Uterus (tissue), 4 donors: ENCODE results near the gene METAP1D. TPM values are rescaled to one million over a fixed set of nuclear protein-coding genes. Genes with fewer than 3 reads are reported as not detected.

Experiments used
- DNase-seq, 2 donors: peaks; one replicate each; pipeline ENCODE4 v3.0.0-alpha.2; 2019 to 2020
- H3K27ac ChIP-seq, 2 donors: fragments of 200-600 bp; sonication (generic); 1 replicate in 1 of 2; 2 replicates in 1 of 2; pipeline ENCODE4 v1.5.1; 2016 to 2018
- H3K27me3 ChIP-seq, 2 donors: fragments of 200-600 bp; sonication (generic); one replicate each; pipeline ENCODE4 v1.5.1; 2018 to 2019; ENCODE audit warnings: control low read depth in 1 of 2
- H3K36me3 ChIP-seq, 2 donors: fragments of 200-600 bp; sonication (generic); one replicate each; pipeline ENCODE4 v1.5.1; 2019; ENCODE audit warnings: control low read depth in 1 of 2
- H3K4me1 ChIP-seq, 2 donors: fragments of 200-600 bp; sonication (generic); one replicate each; pipeline ENCODE4 v1.5.1; 2018 to 2019; ENCODE audit warnings: control low read depth in 1 of 2
- H3K4me3 ChIP-seq, 2 donors: fragments of 200-600 bp; sonication (generic); 1 replicate in 1 of 2; 2 replicates in 1 of 2; pipeline ENCODE4 v1.5.1; 2018 to 2019; ENCODE audit warnings: mild to moderate bottlenecking in 1 of 2
- H3K9me3 ChIP-seq, 2 donors: fragments of 200-600 bp; sonication (generic); one replicate each; pipeline ENCODE4 v1.5.1; 2019; ENCODE audit warnings: control low read depth in 1 of 2
- CTCF ChIP-seq, 4 experiments: fragments of 200-600 bp in 2 of 4; fragments of 450-650 bp in 2 of 4; sonication (generic) in 2 of 4; IDR thresholded peaks; one replicate each; pipeline ENCODE4 v1.5.1; 2016 to 2019; ENCODE audit warnings: antibody characterized with exemption in 4 of 4, mild to moderate bottlenecking in 2 of 4, moderate library complexity in 1 of 4
- POLR2A ChIP-seq, 2 donors: fragments of 450-650 bp; IDR thresholded peaks; one replicate each; pipeline ENCODE4 v1.6.1; 2016; ENCODE audit warnings: antibody characterized with exemption in 2 of 2, mild to moderate bottlenecking in 1 of 2, moderate library complexity in 1 of 2
- intact Hi-C: fragments of 100-400 bp; cut with DNase I; formaldehyde crosslinking; loops from one replicate; pipeline ENCODE4 v1.15.1; 2023; ENCODE audit warnings: low total_unique reads
- total RNA-seq, 4 donors: library from RNA; depleted of rRNA in 3 of 4; stranded (reverse); fragments of >200 nt in 3 of 4; gene quantifications; one replicate each; pipeline versions ENCODE4 v1.1.0 to v1.2.4, GENCODE V29; 2014 to 2023
- donor health status: DM: yes; HTN: yes; CAD: no.

METAP1D gene
- total RNA-seq, 4 donors from 2014 or later = 7.9 to 38.2 (median 15.8) TPM

DNA sequence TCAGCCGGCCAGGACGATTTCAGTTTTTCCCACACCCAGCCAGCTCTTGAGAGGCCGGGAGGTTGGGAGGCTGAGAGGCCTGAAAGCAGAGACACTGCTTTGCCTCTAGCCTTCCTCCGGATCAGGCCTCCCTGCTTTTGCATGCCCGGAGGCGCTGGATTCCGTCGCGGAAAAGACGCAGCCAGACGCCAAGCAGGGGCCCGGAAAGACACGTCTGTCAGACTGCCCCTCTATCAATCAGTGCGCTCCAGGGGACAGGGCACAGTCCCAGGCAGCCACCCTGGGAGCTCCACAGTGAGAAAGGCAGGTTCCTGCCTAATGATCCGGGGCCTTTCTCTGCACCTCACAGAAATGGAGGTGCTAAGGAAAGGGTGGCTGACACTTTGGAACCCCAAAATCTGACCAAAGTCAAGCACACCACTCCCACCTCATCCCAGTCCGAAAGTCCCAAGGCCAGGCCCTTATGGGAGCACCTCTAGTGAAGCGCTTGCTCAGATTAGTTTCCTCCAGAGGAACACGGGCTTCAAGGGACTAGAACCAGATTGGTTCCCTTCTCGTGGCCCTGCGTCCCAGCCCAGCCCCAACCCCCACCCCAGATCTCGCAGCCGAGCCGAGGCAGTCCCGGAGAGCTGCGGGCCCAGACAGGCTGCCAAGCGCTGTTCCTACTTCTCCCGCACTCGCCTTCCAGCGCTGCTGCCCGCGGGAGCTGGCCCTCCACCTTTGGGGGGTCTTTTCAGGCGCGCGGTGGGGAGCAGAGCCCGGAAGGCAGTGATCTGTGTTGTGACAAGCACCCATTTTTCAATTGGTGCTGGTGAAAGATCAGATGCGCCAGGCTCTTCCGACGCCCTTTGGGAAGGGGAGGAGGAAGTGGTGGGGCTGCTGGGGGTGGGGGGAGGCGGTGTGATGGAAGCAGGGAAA lies 90.5 kb downstream of the METAP1D start:
- Histone ChIP-seq H3K4me1 (peaks cover 0 to 15% of the 10 kb centered on the region in 2 donors), H3K9me3 (no peaks in the 10 kb centered on the region), H3K27ac (no peak overlapping the region), H3K36me3 (no peaks in the 10 kb centered on the region), H3K27me3 (peaks cover 76 to 99% of the 10 kb centered on the region in 2 donors), H3K4me3 (no peak overlapping the region)
- DNase-seq = no peak
- TF ChIP-seq CTCF (IDR thresholded peaks at IDR 0.05) (no peak), POLR2A (IDR thresholded peaks at IDR 0.05) (no peak)
- intact Hi-C loops = no loop called here

GRCh38 chr2:172091000-172091641 lies 91.4 kb downstream of the METAP1D start:
- H3K27me3 ChIP-seq = peaks cover 76 to 100% of the 10 kb centered on the region in 2 donors
- DNase-seq = no peak

DNA sequence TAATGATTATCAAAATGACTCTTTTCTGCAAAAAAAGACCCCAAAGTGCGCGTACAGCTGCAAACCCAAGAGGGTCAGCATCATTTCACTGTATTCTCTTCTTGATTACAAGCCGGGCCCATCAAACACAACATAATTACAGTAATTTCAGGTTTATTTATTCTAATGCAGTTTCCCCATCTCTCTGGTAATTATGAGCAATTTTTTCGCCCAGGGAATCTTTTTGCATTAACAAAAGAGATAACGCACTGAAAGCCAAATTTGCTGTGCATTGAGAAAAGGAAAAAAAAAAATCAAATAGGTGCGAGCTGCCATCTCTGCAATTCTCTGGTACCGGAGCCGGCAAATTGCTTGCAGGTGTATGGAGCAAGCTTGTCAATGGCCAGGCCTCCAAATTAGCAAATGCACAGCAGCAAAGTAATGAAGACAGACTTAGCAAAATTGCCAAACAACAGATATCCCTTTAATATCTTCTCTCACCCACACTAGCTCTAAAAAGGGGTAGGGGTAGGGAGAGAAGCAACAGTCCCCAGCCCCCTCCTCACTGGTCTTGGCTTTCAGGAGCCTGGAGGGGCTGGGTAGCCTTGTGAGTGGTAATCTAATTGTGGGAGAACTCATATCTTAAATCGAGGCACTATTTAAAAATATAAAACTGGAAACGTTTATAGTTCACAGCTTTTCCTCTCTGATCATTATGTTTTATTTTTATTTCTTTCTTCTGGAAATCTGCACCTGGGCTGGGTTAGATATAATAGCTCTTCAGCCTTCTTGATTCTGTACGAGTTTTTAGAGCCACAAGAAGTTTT lies 92.2 kb downstream of the METAP1D start:
- no peak for DNase-seq
- TF ChIP-seq CTCF (IDR thresholded peaks at IDR 0.05) = no peak
- TF ChIP-seq POLR2A (IDR thresholded peaks at IDR 0.05) = no peak
- Histone ChIP-seq H3K4me1 (peaks cover 0 to 17% of the 10 kb centered on the region in 2 donors), H3K9me3 (no peaks in the 10 kb centered on the region), H3K4me3 (no peak overlapping the region), H3K27me3 (peaks cover 75 to 100% of the 10 kb centered on the region in 2 donors), H3K27ac (no peak overlapping the region), H3K36me3 (no peaks in the 10 kb centered on the region)
- intact Hi-C loops = no loop called here

More at GRCh38 chr2:172091000-172091641, 91.4 kb downstream of the METAP1D start:
- TF ChIP-seq CTCF (IDR thresholded peaks at IDR 0.05) (no peak), POLR2A (IDR thresholded peaks at IDR 0.05) (no peak)
- H3K4me1 ChIP-seq = peaks cover 0 to 14% of the 10 kb centered on the region in 2 donors
- H3K4me3 ChIP-seq = no peak overlapping the region
- no peaks in the 10 kb centered on the region for H3K36me3 ChIP-seq
- no peaks in the 10 kb centered on the region for H3K9me3 ChIP-seq
- H3K27ac ChIP-seq = no peak overlapping the region
- intact Hi-C loops = no loop called here

DNA sequence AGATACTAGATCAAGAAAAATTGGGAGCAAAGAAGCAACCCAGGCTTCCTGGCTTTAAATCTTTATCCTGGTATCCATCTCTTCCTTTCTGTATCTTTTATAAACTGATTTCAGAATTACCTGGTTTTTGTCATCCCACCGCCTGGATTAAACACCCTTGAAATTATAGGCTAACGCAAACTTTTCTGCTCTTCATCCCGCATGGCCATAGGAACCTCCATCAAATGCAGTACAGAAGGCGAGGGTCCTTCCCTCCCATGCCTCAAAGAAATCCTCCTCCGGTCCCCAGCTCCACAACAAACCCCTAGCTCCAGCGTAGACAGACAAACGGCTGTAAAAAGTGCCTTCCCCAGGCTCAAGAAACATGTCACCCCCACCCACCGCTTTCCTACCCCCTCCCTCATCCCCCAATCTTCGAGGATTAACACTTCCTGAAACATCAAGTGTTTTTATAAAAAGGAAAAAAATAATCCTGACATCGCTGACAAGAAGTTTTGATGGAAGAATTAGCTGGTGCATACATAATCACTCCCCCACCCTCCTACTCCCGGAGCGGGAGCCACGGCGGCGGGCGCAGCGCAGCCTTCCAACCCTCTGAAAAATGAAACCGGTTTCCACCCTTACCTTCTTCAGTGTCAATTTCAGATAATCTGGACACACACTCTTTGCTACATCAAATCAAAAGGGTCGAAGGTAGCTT lies 93.1 kb downstream of the METAP1D start:
- peaks cover 76 to 100% of the 10 kb centered on the region in 2 donors for H3K27me3 ChIP-seq
- no peaks in the 10 kb centered on the region for H3K36me3 ChIP-seq
- no peak overlapping the region for H3K27ac ChIP-seq
- H3K4me1 ChIP-seq = peaks cover 0 to 20% of the 10 kb centered on the region in 2 donors
- DNase-seq = no peak
- no peak overlapping the region for H3K4me3 ChIP-seq
- H3K9me3 ChIP-seq = no peaks in the 10 kb centered on the region
- intact Hi-C loops = no loop called here
- TF ChIP-seq POLR2A (IDR thresholded peaks at IDR 0.05) (no peak), CTCF (IDR thresholded peaks at IDR 0.05) (no peak)
